OCI-LY1 (cell line): ENCODE data around the gene GLIS1.

Experiments used
- EZH2 ChIP-seq: fragments of 200-600 bp; sonication (generic), shearing (Covaris generic); IDR thresholded peaks from 2 replicates; pipeline ENCODE4 v1.8.0; 2017; ENCODE audit warnings: borderline replicate concordance, mixed run types, mild to moderate bottlenecking, antibody characterized with exemption, low read length, moderate library complexity, mixed read lengths
- TF ChIP-seq, protein P1 (sequence below): fragments of 200-600 bp; sonication (generic), shearing (Covaris generic); IDR thresholded peaks from 2 replicates; pipeline ENCODE4 v1.5.1; 2017; ENCODE audit warnings: mild to moderate bottlenecking, antibody characterized with exemption, low read length, moderate library complexity, mixed read lengths

DNA sequence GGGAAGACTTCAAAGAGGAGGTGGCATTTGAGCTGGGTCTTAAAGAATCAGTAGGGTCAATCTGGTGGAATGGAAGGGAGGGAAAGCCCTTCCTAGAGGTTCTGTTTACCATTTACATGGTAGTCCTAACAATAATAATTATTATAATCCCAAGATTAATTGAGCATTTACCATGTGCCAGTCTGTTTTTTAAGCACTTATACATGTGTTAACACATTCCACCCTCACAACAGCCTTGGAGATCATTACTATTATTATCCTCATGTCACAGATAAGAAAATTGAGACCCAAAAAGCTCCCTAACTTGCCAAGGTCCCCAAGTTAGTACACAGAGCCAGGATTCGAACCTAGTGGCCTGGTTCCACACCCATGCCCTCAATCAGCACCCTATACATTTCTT is 10.8 kb downstream of the GLIS1 start:
- TF ChIP-seq, protein P1, sequence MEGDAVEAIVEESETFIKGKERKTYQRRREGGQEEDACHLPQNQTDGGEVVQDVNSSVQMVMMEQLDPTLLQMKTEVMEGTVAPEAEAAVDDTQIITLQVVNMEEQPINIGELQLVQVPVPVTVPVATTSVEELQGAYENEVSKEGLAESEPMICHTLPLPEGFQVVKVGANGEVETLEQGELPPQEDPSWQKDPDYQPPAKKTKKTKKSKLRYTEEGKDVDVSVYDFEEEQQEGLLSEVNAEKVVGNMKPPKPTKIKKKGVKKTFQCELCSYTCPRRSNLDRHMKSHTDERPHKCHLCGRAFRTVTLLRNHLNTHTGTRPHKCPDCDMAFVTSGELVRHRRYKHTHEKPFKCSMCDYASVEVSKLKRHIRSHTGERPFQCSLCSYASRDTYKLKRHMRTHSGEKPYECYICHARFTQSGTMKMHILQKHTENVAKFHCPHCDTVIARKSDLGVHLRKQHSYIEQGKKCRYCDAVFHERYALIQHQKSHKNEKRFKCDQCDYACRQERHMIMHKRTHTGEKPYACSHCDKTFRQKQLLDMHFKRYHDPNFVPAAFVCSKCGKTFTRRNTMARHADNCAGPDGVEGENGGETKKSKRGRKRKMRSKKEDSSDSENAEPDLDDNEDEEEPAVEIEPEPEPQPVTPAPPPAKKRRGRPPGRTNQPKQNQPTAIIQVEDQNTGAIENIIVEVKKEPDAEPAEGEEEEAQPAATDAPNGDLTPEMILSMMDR = no peak
- no peak for TF ChIP-seq EZH2
